T-helper 1 cell treated with Interleukin-12 subunit alpha and Interleukin-12 subunit beta and Interleukin-4 antibody, amounts not matched to agents 30 μg/mL and 1 μg/mL, for 36 hours (primary cell): ENCODE data around the gene FRY.

ENCODE experiments used
- H3K27ac Mint-ChIP-seq: one replicate; pipeline ENCODE4 v1.8.0; 2021; ENCODE audit warnings: mild to moderate bottlenecking, mixed read lengths
- H3K27me3 Mint-ChIP-seq: one replicate; pipeline ENCODE4 v1.8.0; 2021; ENCODE audit warnings: low read depth, mixed read lengths
- H3K36me3 Mint-ChIP-seq: one replicate; pipeline ENCODE4 v1.8.0; 2021; ENCODE audit warnings: low read depth, mixed read lengths
- H3K4me1 Mint-ChIP-seq: one replicate; pipeline ENCODE4 v1.8.0; 2021; ENCODE audit warnings: low read depth, mixed read lengths
- H3K4me3 Mint-ChIP-seq: one replicate; pipeline ENCODE4 v1.8.0; 2021; ENCODE audit warnings: mild to moderate bottlenecking, moderate library complexity, mixed read lengths
- H3K9me3 Mint-ChIP-seq: one replicate; pipeline ENCODE4 v1.8.0; 2021; ENCODE audit warnings: mixed read lengths

Gene FRY

GRCh38 chr13:32002873-32003272 is 28.7 kb upstream of the FRY start:
- H3K4me1 Mint-ChIP-seq = no peaks in the 10 kb centered on the region
- no peak overlapping the region for H3K27ac Mint-ChIP-seq
- peaks cover 22% of the 10 kb centered on the region for H3K27me3 Mint-ChIP-seq

GRCh38 chr13:32007494-32007893 is 24.1 kb upstream of the FRY start:
- H3K36me3 Mint-ChIP-seq = no peaks in the 10 kb centered on the region
- no peaks in the 10 kb centered on the region for H3K9me3 Mint-ChIP-seq
- H3K4me3 Mint-ChIP-seq = no peak overlapping the region
- no peak overlapping the region for H3K27ac Mint-ChIP-seq
- no peaks in the 10 kb centered on the region for H3K4me1 Mint-ChIP-seq
- peaks cover 30% of the 10 kb centered on the region for H3K27me3 Mint-ChIP-seq

More at GRCh38 chr13:32002873-32003272, 28.7 kb upstream of the FRY start:
- H3K4me3 Mint-ChIP-seq = no peak overlapping the region
- H3K36me3 Mint-ChIP-seq = no peaks in the 10 kb centered on the region
- no peaks in the 10 kb centered on the region for H3K9me3 Mint-ChIP-seq

DNA sequence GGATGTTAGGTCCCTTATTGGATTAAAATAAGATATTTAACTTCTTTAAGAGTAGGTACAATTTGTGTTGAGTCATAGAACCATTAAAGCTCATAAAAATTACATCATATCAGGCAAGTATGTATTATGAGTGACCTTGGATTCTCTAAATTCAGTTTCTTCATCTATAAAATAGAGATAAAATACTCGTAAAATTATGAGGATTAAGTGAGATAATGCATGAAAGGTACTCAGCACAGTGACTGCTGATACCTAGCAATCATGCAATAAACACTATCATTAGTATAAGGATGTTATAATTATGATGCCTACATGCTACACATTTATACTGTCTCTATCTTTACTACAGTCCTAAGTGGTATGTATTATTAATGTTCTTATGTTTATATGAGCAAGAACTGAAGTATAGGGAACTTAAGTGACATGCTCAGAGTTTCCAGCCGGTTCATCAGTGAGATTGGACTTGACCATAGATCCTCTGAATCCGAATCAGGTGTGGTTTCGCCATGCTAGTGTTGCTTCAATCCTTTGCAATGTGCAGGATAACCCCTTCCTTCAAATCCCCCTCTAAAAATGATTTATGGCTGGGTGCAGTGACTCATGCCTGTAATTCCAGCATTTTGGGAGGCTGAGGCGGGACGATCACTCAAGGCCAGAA is 22.9 kb upstream of the FRY start:
- H3K4me3 Mint-ChIP-seq = no peak overlapping the region
- H3K36me3 Mint-ChIP-seq = no peaks in the 10 kb centered on the region
- no peaks in the 10 kb centered on the region for H3K9me3 Mint-ChIP-seq
- H3K4me1 Mint-ChIP-seq = no peaks in the 10 kb centered on the region
- H3K27ac Mint-ChIP-seq = no peak overlapping the region
- peaks cover 27% of the 10 kb centered on the region for H3K27me3 Mint-ChIP-seq

- H3K27ac Mint-ChIP-seq = no peak overlapping the region
- no peaks in the 10 kb centered on the region for H3K9me3 Mint-ChIP-seq
- H3K4me3 Mint-ChIP-seq = no peak overlapping the region
- H3K4me1 Mint-ChIP-seq = no peaks in the 10 kb centered on the region
- no peaks in the 10 kb centered on the region for H3K36me3 Mint-ChIP-seq
- peaks cover 27% of the 10 kb centered on the region for H3K27me3 Mint-ChIP-seq
These were observed 22.2 kb upstream of the FRY start for GRCh38 chr13:32009362-32009761.

DNA sequence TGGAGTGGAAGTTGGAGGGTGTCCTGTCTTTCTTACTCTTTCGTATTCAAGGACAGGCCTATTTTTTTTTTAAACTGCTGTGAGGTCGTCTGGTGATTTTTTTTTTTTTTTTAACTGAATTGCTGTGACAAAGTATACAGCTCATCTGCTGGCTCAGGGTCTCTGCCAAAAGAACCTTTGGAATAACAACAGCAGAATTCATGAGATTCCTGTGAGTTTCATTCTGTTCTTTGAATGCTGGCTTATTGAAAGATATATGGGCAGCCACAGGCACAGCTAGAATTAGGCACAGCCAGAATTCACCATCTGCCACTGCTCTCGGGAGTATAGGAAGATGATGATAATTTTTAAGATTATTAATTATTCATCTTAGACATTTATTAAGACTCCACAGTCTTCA is 21.4 kb upstream of the FRY start:
- H3K27me3 Mint-ChIP-seq = peaks cover 22% of the 10 kb centered on the region
- H3K9me3 Mint-ChIP-seq = no peaks in the 10 kb centered on the region

DNA sequence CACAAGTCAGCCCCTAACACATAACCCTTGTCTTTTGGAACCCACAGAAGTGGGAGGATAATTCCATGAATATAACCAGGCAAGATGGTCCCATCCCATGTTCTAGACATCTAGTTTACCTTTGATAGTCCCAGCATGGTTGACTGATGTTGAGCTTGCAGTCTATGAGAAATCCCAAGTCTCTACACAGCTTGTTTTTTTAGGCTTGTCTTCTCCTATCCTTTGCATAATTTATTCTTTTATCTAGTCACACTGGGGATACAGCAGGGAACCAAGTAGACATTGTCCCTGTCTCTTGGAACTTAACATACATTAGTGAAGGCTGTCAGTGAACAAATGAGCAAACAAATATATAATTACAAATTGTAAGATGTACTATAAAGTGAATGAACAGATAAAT is 19.6 kb upstream of the FRY start:
- H3K4me1 Mint-ChIP-seq = no peaks in the 10 kb centered on the region
- peaks cover 13% of the 10 kb centered on the region for H3K27me3 Mint-ChIP-seq
- H3K9me3 Mint-ChIP-seq = no peaks in the 10 kb centered on the region
- no peak overlapping the region for H3K27ac Mint-ChIP-seq
- H3K4me3 Mint-ChIP-seq = no peak overlapping the region
- no peaks in the 10 kb centered on the region for H3K36me3 Mint-ChIP-seq

More for the DNA sequence above, 21.4 kb upstream of the FRY start:
- no peaks in the 10 kb centered on the region for H3K36me3 Mint-ChIP-seq
- H3K27ac Mint-ChIP-seq = no peak overlapping the region
- no peak overlapping the region for H3K4me3 Mint-ChIP-seq
- no peaks in the 10 kb centered on the region for H3K4me1 Mint-ChIP-seq

GRCh38 chr13:32013181-32013580 is 18.4 kb upstream of the FRY start:
- Mint-ChIP-seq H3K4me1 (no peaks in the 10 kb centered on the region), H3K27me3 (peaks cover 7% of the 10 kb centered on the region), H3K9me3 (no peaks in the 10 kb centered on the region), H3K27ac (no peak overlapping the region), H3K4me3 (no peak overlapping the region), H3K36me3 (no peaks in the 10 kb centered on the region)

DNA sequence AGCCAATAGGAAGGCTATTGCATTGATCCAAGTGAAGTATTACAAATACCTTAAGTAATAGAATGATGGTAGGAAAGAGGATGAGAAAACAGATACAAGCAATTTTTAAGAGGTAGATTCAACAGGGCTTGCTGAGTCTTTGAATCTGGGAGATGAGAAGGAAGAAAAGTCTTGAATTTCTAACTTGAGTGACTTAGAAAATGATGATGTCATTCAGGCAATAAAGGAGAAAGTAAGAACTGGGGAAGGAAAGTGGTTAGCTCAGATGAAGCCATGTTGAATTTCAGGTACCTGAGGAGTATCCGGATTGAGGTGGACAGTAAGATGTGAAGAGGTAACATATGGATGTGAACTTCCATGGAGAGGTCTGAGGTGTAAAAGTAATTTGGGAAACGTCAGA is 15.5 kb upstream of the FRY start:
- Mint-ChIP-seq H3K27me3 (peaks cover 3% of the 10 kb centered on the region), H3K4me3 (no peak overlapping the region), H3K4me1 (no peaks in the 10 kb centered on the region), H3K9me3 (no peaks in the 10 kb centered on the region), H3K36me3 (no peaks in the 10 kb centered on the region), H3K27ac (no peak overlapping the region)

DNA sequence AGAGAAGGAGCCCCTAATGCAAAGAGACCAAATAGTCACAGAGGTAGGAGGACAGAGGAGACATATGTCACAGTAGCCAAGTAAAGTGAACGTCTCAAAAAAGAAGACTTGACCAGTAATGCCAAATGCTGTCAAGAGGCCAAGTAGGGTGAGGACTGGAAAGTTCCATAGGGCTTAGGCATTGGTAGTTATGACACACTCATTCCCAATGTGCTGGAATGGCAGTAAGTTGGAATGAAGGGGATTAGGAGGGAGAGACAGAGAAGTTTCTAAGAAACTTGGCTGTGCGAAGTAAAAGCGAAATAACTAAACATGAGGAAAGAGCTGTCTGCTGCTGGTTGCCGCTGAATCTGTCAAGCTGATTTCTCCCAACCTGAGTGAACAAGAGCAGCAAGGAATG is 14.9 kb upstream of the FRY start:
- no peaks in the 10 kb centered on the region for H3K27me3 Mint-ChIP-seq
- H3K4me1 Mint-ChIP-seq = no peaks in the 10 kb centered on the region

GRCh38 chr13:32017474-32017873 is 14.1 kb upstream of the FRY start:
- Mint-ChIP-seq H3K4me3 (no peak overlapping the region), H3K27me3 (peaks cover 2% of the 10 kb centered on the region), H3K9me3 (no peaks in the 10 kb centered on the region), H3K27ac (no peak overlapping the region), H3K36me3 (no peaks in the 10 kb centered on the region), H3K4me1 (no peaks in the 10 kb centered on the region)

More for the DNA sequence above, 14.9 kb upstream of the FRY start:
- H3K4me3 Mint-ChIP-seq = no peak overlapping the region
- H3K27ac Mint-ChIP-seq = no peak overlapping the region
- no peaks in the 10 kb centered on the region for H3K9me3 Mint-ChIP-seq
- H3K36me3 Mint-ChIP-seq = no peaks in the 10 kb centered on the region

GRCh38 chr13:32019612-32020233 is 11.9 kb upstream of the FRY start:
- H3K27ac Mint-ChIP-seq = no peak overlapping the region
- H3K36me3 Mint-ChIP-seq = no peaks in the 10 kb centered on the region
- H3K4me3 Mint-ChIP-seq = no peak overlapping the region
- peaks cover 4% of the 10 kb centered on the region for H3K27me3 Mint-ChIP-seq
- no peaks in the 10 kb centered on the region for H3K9me3 Mint-ChIP-seq
- H3K4me1 Mint-ChIP-seq = no peaks in the 10 kb centered on the region

- no peak overlapping the region for H3K27ac Mint-ChIP-seq
- H3K4me3 Mint-ChIP-seq = no peak overlapping the region
- H3K27me3 Mint-ChIP-seq = peaks cover 4% of the 10 kb centered on the region
- no peaks in the 10 kb centered on the region for H3K36me3 Mint-ChIP-seq
- no peaks in the 10 kb centered on the region for H3K9me3 Mint-ChIP-seq
- no peaks in the 10 kb centered on the region for H3K4me1 Mint-ChIP-seq
These were observed 9.8 kb upstream of the FRY start for GRCh38 chr13:32021785-32022184.

DNA sequence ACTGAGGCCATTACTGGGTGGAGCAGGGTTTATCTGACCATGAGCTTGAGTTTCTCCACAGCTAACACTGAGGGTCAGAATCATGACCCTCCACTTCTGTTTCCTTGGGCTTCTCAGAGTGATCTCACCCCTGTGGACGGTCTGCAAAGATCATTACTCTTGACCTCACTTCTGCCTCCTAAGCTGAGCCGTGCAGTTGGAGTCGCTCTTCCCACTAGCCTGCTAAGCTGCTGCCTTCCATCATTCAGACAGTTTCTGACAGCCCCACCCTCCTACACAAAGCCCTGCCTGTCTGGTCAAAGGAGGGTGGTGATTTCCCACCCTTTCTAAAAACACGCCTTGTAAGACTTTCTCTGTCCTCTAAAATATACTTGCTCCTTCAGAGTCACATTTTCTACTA is 9.3 kb upstream of the FRY start:
- Mint-ChIP-seq H3K9me3 (no peaks in the 10 kb centered on the region), H3K36me3 (no peaks in the 10 kb centered on the region), H3K4me3 (no peak overlapping the region), H3K27ac (no peak overlapping the region), H3K4me1 (no peaks in the 10 kb centered on the region), H3K27me3 (peaks cover 4% of the 10 kb centered on the region)

DNA sequence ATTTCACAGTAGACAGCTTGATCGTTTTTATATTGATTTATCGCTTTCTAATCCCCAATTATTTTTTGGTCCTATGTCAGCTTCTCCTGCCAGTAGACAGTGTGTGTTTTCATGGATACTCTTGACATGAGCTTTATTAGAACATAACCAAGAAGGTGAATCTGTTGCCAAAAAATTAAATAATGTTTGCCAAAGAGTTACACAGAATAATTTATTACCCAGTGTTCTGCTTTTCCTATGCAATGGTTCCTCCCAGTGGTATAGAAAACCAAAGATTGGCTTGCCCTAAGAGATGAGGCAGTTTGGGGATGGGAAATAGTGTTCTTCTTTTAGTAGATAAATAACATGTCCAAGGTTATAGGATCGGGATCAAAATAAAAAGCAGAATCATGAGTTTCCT is 8.5 kb upstream of the FRY start:
- no peaks in the 10 kb centered on the region for H3K36me3 Mint-ChIP-seq
- H3K27me3 Mint-ChIP-seq = peaks cover 4% of the 10 kb centered on the region
- no peak overlapping the region for H3K27ac Mint-ChIP-seq
- no peak overlapping the region for H3K4me3 Mint-ChIP-seq
- no peaks in the 10 kb centered on the region for H3K9me3 Mint-ChIP-seq
- no peaks in the 10 kb centered on the region for H3K4me1 Mint-ChIP-seq

- Mint-ChIP-seq H3K4me3 (no peak overlapping the region), H3K36me3 (no peaks in the 10 kb centered on the region), H3K27ac (no peak overlapping the region), H3K27me3 (peaks cover 4% of the 10 kb centered on the region), H3K9me3 (no peaks in the 10 kb centered on the region), H3K4me1 (peaks cover 2% of the 10 kb centered on the region)
These were observed 7.9 kb upstream of the FRY start for GRCh38 chr13:32023698-32024097.
